CD14-positive monocyte (primary cell): ENCODE data around the gene ITPR1. TPM values are rescaled to one million over a fixed set of nuclear protein-coding genes. Genes with fewer than 3 reads are reported as not detected.

Source experiments
- DNase-seq, 3 donors: peaks; one replicate each; pipeline ENCODE4 v3.0.0-alpha.2; 2011 to 2022
- H2AFZ ChIP-seq: 2 replicates; pipeline ENCODE4 v1.6.0; 2012; ENCODE audit warnings: mild to moderate bottlenecking, low read depth, low read length, inconsistent platforms; ENCODE audit not compliant: insufficient read depth, poor library complexity, severe bottlenecking
- H3K27ac ChIP-seq, 2 donors: 1 replicate in 1 of 2; 2 replicates in 1 of 2; pipeline ENCODE4 v1.5.1; 2012 to 2013; ENCODE audit warnings: low read length in 2 of 2, control low read depth in 1 of 2, inconsistent platforms in 1 of 2, low read depth in 1 of 2, mild to moderate bottlenecking in 1 of 2
- H3K27me3 ChIP-seq, 2 donors: one replicate each; pipeline versions ENCODE4 v1.6.0 to v1.6.1; 2011 to 2013; ENCODE audit warnings: low read length in 2 of 2; ENCODE audit not compliant: control insufficient read depth in 2 of 2, insufficient read depth in 2 of 2
- H3K36me3 ChIP-seq, 2 donors: replicated peaks in 1 of 2; 1 replicate in 1 of 2; 2 replicates in 1 of 2; pipeline versions ENCODE4 v1.5.1 to v1.6.1; 2012 to 2013; ENCODE audit warnings: low read length in 2 of 2, control low read depth in 1 of 2, inconsistent platforms in 1 of 2, mild to moderate bottlenecking in 1 of 2; ENCODE audit not compliant: insufficient read depth in 2 of 2, control insufficient read depth in 1 of 2
- H3K4me1 ChIP-seq, 2 donors: 1 replicate in 1 of 2; 2 replicates in 1 of 2; pipeline versions ENCODE4 v1.5.1 to v1.6.1; 2012 to 2013; ENCODE audit warnings: low read length in 2 of 2, control low read depth in 1 of 2, inconsistent platforms in 1 of 2, mild to moderate bottlenecking in 1 of 2, moderate library complexity in 1 of 2; ENCODE audit not compliant: insufficient read depth in 2 of 2, control insufficient read depth in 1 of 2
- H3K4me2 ChIP-seq: replicated peaks from 2 replicates; pipeline ENCODE3; 2012; ENCODE audit warnings: low read length, moderate library complexity, mild to moderate bottlenecking; ENCODE audit not compliant: poor library complexity, severe bottlenecking; ENCODE audit errors: extremely low read depth
- H3K4me3 ChIP-seq, 3 experiments: fragments of 200-600 bp in 1 of 3; sonication (generic) in 1 of 3; replicated peaks in 1 of 3; 1 replicate in 2 of 3; 2 replicates in 1 of 3; pipeline ENCODE4 v1.5.1; 2011 to 2013; ENCODE audit warnings: low read length in 3 of 3, mild to moderate bottlenecking in 3 of 3, control low read depth in 2 of 3, low read depth in 2 of 3, inconsistent platforms in 1 of 3, moderate library complexity in 1 of 3
- H3K79me2 ChIP-seq: 2 replicates; pipeline ENCODE4 v1.6.0; 2012; ENCODE audit warnings: mild to moderate bottlenecking, control low read depth, inconsistent platforms, low read length, moderate library complexity; ENCODE audit not compliant: insufficient read depth
- H3K9ac ChIP-seq: 2 replicates; pipeline ENCODE4 v1.6.0; 2017; ENCODE audit warnings: low read length, mild to moderate bottlenecking; ENCODE audit not compliant: insufficient read depth, poor library complexity, severe bottlenecking
- H3K9me3 ChIP-seq, 2 donors: replicated peaks in 1 of 2; 1 replicate in 1 of 2; 2 replicates in 1 of 2; pipeline versions ENCODE4 v1.5.1 to v1.6.1; 2012 to 2013; ENCODE audit warnings: low read length in 2 of 2, control low read depth in 1 of 2; ENCODE audit not compliant: control insufficient read depth in 1 of 2, insufficient read depth in 1 of 2
- H4K20me1 ChIP-seq: 2 replicates; pipeline ENCODE4 v1.6.0; 2012; ENCODE audit warnings: mild to moderate bottlenecking, low read length, control low read depth, moderate library complexity; ENCODE audit not compliant: insufficient read depth
- H3K27ac Mint-ChIP-seq, 7 donors: one replicate each; pipeline ENCODE4 v1.8.0; 2020; ENCODE audit warnings: mild to moderate bottlenecking in 7 of 7, mixed read lengths in 7 of 7, moderate library complexity in 6 of 7, inconsistent platforms in 2 of 7
- H3K27me3 Mint-ChIP-seq, 3 donors: one replicate each; pipeline ENCODE4 v1.8.0; 2021 to 2022; ENCODE audit warnings: low read depth in 3 of 3, mild to moderate bottlenecking in 3 of 3, mixed read lengths in 3 of 3, moderate library complexity in 3 of 3, inconsistent platforms in 1 of 3
- H3K36me3 Mint-ChIP-seq, 2 donors: one replicate each; pipeline ENCODE4 v1.8.0; 2020; ENCODE audit warnings: mixed read lengths in 2 of 2, inconsistent platforms in 1 of 2, mild to moderate bottlenecking in 1 of 2
- H3K4me1 Mint-ChIP-seq: one replicate; pipeline ENCODE4 v1.8.0; 2020; ENCODE audit warnings: mild to moderate bottlenecking, mixed read lengths
- H3K4me3 Mint-ChIP-seq, 2 donors: one replicate each; pipeline ENCODE4 v1.8.0; 2020; ENCODE audit warnings: mild to moderate bottlenecking in 2 of 2, mixed read lengths in 2 of 2, moderate library complexity in 1 of 2
- H3K9me3 Mint-ChIP-seq, 7 donors: one replicate each; pipeline ENCODE4 v1.8.0; 2020 to 2022; ENCODE audit warnings: mixed read lengths in 7 of 7, mild to moderate bottlenecking in 6 of 7, moderate library complexity in 6 of 7, inconsistent platforms in 2 of 7
- CTCF ChIP-seq: fragments of 200-600 bp; IDR thresholded peaks from one replicate; pipeline ENCODE4 v1.8.0; 2022; ENCODE audit warnings: antibody characterized with exemption, mild to moderate bottlenecking
- whole genome bisulfite sequencing: methylation state at CpG from one replicate; pipeline ENCODE4 v1.1.5; 2013; ENCODE audit warnings: missing lambda C conversion rate; ENCODE audit not compliant: insufficient coverage; 5-methylcytosine and 5-hydroxymethylcytosine counted together
- intact Hi-C, 2 donors: fragments of 100-400 bp; cut with micrococcal nuclease; formaldehyde crosslinking; loops; one replicate each; pipeline versions ENCODE4 v1.15.0 to v1.15.1; 2023
- polyA plus RNA-seq, 3 donors: library from polyadenylated mRNA; depleted of rRNA in 1 of 3; unstranded in 2 of 3; stranded (reverse) in 1 of 3; fragments of 300-500 nt in 2 of 3; fragments of >200 nt in 1 of 3; fragmentation: Illumina TruSeq in 2 of 3; gene quantifications; 1 replicate in 2 of 3; 2 replicates in 1 of 3; pipeline ENCODE4 v1.2.3, GENCODE V29; 2012 to 2021

Gene ITPR1
- polyA plus RNA-seq, 3 donors: 3.2 to 21.1 (median 7.1) TPM

- no peaks in the 10 kb centered on the region for H3K79me2 ChIP-seq
- intact Hi-C loops: loop anchor here in 1 of 2 donors (5.0 kb wide), 1 partner anchor 150 kb away; the partner anchor contains the start of gene BHLHE40
- no peaks in the 10 kb centered on the region for H3K27me3 ChIP-seq
- Mint-ChIP-seq H3K36me3 (peaks cover 44 to 54% of the 10 kb centered on the region in 2 donors), H3K27ac (peak overlapping the region in 2 of 7 donors; percentile 80 to 82), H3K27me3 (peaks cover 3 to 4% (median 4%) of the 10 kb centered on the region in 3 donors), H3K4me3 (no peak overlapping the region), H3K4me1 (peaks cover 77% of the 10 kb centered on the region), H3K9me3 (no peaks in the 10 kb centered on the region)
- WGBS: no CpG with 5 or more reads among the region's 8 CpGs
- no peak overlapping the region for H2AFZ ChIP-seq
- H3K36me3 ChIP-seq: peaks cover 0 to 18% of the 10 kb centered on the region in 2 donors
- H3K4me2 ChIP-seq: no peak overlapping the region
- H3K4me3 ChIP-seq: no peak overlapping the region
- H3K9ac ChIP-seq: no peak overlapping the region
- TF ChIP-seq CTCF: no peak
- H4K20me1 ChIP-seq: no peaks in the 10 kb centered on the region
- H3K9me3 ChIP-seq: no peaks in the 10 kb centered on the region
- H3K27ac ChIP-seq: no peak overlapping the region
- H3K4me1 ChIP-seq: peaks cover 62 to 74% of the 10 kb centered on the region in 2 donors
- DNase-seq: peak in 1 of 3 donors; percentile 11
Measured at GRCh38 chr3:4827767-4828166, 334.6 kb downstream of the ITPR1 start.

GRCh38 chr3:4828279-4829030, 335.3 kb downstream of the ITPR1 start:
- H3K79me2 ChIP-seq: no peaks in the 10 kb centered on the region
- Mint-ChIP-seq H3K4me3 (peak overlapping the region in 1 of 2 donors; percentile 26), H3K36me3 (peaks cover 44 to 54% of the 10 kb centered on the region in 2 donors)

More at GRCh38 chr3:4828279-4829030, 335.3 kb downstream of the ITPR1 start:
- Histone ChIP-seq H3K4me3 (no peak overlapping the region), H3K27ac (peak overlapping the region; percentile 22 to 46), H3K4me1 (peaks cover 62 to 74% of the 10 kb centered on the region in 2 donors), H3K27me3 (no peaks in the 10 kb centered on the region), H4K20me1 (no peaks in the 10 kb centered on the region), H3K9me3 (no peaks in the 10 kb centered on the region), H3K9ac (no peak overlapping the region), H3K36me3 (peaks cover 0 to 18% of the 10 kb centered on the region in 2 donors), H2AFZ (no peak overlapping the region), H3K4me2 (peak overlapping the region; percentile 27)
- peaks cover 3 to 4% (median 4%) of the 10 kb centered on the region in 3 donors for H3K27me3 Mint-ChIP-seq
- intact Hi-C loops: loop anchor here in 1 of 2 donors (5.0 kb wide), 1 partner anchor 149 kb away; the partner anchor contains the start of gene BHLHE40
- no peaks in the 10 kb centered on the region for H3K9me3 Mint-ChIP-seq
- peak; percentile 49 to 85 (median 76) for DNase-seq
- peaks cover 78% of the 10 kb centered on the region for H3K4me1 Mint-ChIP-seq
- 16% methylated on average over 5 of the region's 10 CpGs for WGBS
- peak overlapping the region; percentile 68 to 88 (median 74) for H3K27ac Mint-ChIP-seq
- TF ChIP-seq CTCF: no peak
